Measurements from ENCODE around the gene TRAIP. TPM values are rescaled to one million over a fixed set of nuclear protein-coding genes. Genes with fewer than 3 reads are reported as not detected.

TRAIP gene
- polyA plus RNA-seq, 2 of the 4 experiments (the other 2 are of a cell fraction) = 10.2 to 10.7 TPM

- 0% methylated on average over 1 of the region's 8 CpGs for WGBS (ENCODE audit: missing lambda C conversion rate)
- FAIRE-seq = no peak
- POLR2A ChIA-PET = interaction anchor here (0.6 to 1.0 kb wide), 5 partner anchors 10 to 346 kb away, joined by 3 to 5 read pairs (median 3); partner anchors contain the start of genes CDHR4, IP6K1 and MON1A
Measured at GRCh38 chr3:49900491-49901153, 44.3 kb upstream of the TRAIP start.

GRCh38 chr3:49899815-49900214 lies 43.5 kb upstream of the TRAIP start:
- TF ChIP-seq CBX8 (IDR thresholded peaks at IDR 0.05) (no peak), CTCF (IDR thresholded peaks at IDR 0.05) (peak; percentile 8; the same call in 1 of the 3 replicates), BCL3 (IDR thresholded peaks at IDR 0.05) (no peak), RAD21 (conservative IDR thresholded peaks at IDR 0.05 in 1 of 2, IDR thresholded peaks at IDR 0.05 in 1 of 2) (peak in 1 of 2 experiments; percentile 19; a peak in 1 of 5 replicates)
- Histone ChIP-seq H3K27ac (peak overlapping the region; percentile 87 to 93), H3K4me3 (no peak overlapping the region), H3K4me1 (peaks cover 51% of the 10 kb centered on the region), H3K9me3 (no peaks in the 10 kb centered on the region), H3K4me2 (peak overlapping the region; percentile 84)
- WGBS (ENCODE audit: missing lambda C conversion rate) = 91% methylated on average over 4 of the region's 5 CpGs
- CTCF ChIA-PET = interaction anchor here (1.3 to 2.0 kb wide), 6 partner anchors 9 to 360 kb away, joined by 3 to 20 read pairs (median 4); no protein-coding TSS in a partner anchor
- ATAC-seq = no peak
- no peak for FAIRE-seq
- POLR2A ChIA-PET = interaction anchor here (0.6 to 1.0 kb wide), 5 partner anchors 11 to 347 kb away, joined by 3 to 5 read pairs (median 3); partner anchors contain the start of genes CDHR4, IP6K1 and MON1A
- no peak for DNase-seq (ENCODE audit: low read depth in 1 of 2, low spot score in 1 of 2)

More at GRCh38 chr3:49900491-49901153, 44.3 kb upstream of the TRAIP start:
- peak; percentile 88 to 89 for ATAC-seq
- Histone ChIP-seq H3K4me2 (peak overlapping the region; percentile 84), H3K4me3 (no peak overlapping the region), H3K4me1 (peaks cover 57% of the 10 kb centered on the region), H3K9me3 (no peaks in the 10 kb centered on the region), H3K27ac (peak overlapping the region; percentile 87 to 93)
- CTCF ChIA-PET = interaction anchor here (0.6 to 2.0 kb wide), 8 partner anchors 9 to 361 kb away, joined by 3 to 20 read pairs (median 4); partner anchors contain the start of gene MON1A
- TF ChIP-seq POLR2A (IDR thresholded peaks at IDR 0.05; ENCODE audit: low read length) = no peak
- TF ChIP-seq SMC3 (IDR thresholded peaks at IDR 0.05) = no peak
- TF ChIP-seq HEYL (CRISPR knock-in tag; IDR thresholded peaks at IDR 0.05) = no peak
- no peak for TF ChIP-seq FOSL2 (IDR thresholded peaks at IDR 0.05)
- TF ChIP-seq FOSL2 (CRISPR knock-in tag; IDR thresholded peaks at IDR 0.05) = peak; percentile 82
- no peak for TF ChIP-seq HOXB5 (CRISPR knock-in tag; IDR thresholded peaks at IDR 0.05)
- TF ChIP-seq BCL3 (IDR thresholded peaks at IDR 0.05) = no peak
- no peak for TF ChIP-seq FOSB (CRISPR knock-in tag; IDR thresholded peaks at IDR 0.05)
- peak; percentile 50 for TF ChIP-seq JUNB (IDR thresholded peaks at IDR 0.05)
- no peak for TF ChIP-seq NR3C1 (IDR thresholded peaks at IDR 0.05)
- TF ChIP-seq, protein P1, sequence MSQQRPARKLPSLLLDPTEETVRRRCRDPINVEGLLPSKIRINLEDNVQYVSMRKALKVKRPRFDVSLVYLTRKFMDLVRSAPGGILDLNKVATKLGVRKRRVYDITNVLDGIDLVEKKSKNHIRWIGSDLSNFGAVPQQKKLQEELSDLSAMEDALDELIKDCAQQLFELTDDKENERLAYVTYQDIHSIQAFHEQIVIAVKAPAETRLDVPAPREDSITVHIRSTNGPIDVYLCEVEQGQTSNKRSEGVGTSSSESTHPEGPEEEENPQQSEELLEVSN (IDR thresholded peaks at IDR 0.05; ENCODE audit: borderline replicate concordance, low read depth) = no peak
- TF ChIP-seq TFCP2L1 (CRISPR knock-in tag; IDR thresholded peaks at IDR 0.05) = no peak
- no peak for TF ChIP-seq ZC3H11A (IDR thresholded peaks at IDR 0.05)
- peak; percentile 73 for TF ChIP-seq MAX (IDR thresholded peaks at IDR 0.05)
- TF ChIP-seq GATA3 (IDR thresholded peaks at IDR 0.05; ENCODE audit: borderline replicate concordance) = no peak
- no peak for TF ChIP-seq HOXA7 (CRISPR knock-in tag; IDR thresholded peaks at IDR 0.05)
- no peak for TF ChIP-seq EHF (CRISPR knock-in tag; IDR thresholded peaks at IDR 0.05)
- peak in 1 of 2 experiments; percentile 51; a peak in 1 of 5 replicates for TF ChIP-seq JUN (IDR thresholded peaks at IDR 0.05)
- no peak for TF ChIP-seq HES2 (IDR thresholded peaks at IDR 0.05)
- TF ChIP-seq HOXB13 (CRISPR knock-in tag; IDR thresholded peaks at IDR 0.05; ENCODE audit: low read depth) = no peak
- TF ChIP-seq, protein P2, sequence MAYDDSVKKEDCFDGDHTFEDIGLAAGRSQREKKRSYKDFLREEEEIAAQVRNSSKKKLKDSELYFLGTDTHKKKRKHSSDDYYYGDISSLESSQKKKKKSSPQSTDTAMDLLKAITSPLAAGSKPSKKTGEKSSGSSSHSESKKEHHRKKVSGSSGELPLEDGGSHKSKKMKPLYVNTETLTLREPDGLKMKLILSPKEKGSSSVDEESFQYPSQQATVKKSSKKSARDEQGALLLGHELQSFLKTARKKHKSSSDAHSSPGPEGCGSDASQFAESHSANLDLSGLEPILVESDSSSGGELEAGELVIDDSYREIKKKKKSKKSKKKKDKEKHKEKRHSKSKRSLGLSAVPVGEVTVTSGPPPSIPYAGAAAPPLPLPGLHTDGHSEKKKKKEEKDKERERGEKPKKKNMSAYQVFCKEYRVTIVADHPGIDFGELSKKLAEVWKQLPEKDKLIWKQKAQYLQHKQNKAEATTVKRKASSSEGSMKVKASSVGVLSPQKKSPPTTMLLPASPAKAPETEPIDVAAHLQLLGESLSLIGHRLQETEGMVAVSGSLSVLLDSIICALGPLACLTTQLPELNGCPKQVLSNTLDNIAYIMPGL (CRISPR knock-in tag; IDR thresholded peaks at IDR 0.05; ENCODE audit: borderline replicate concordance) = no peak
- TF ChIP-seq CEBPB (IDR thresholded peaks at IDR 0.05) = no peak
- DNase-seq (ENCODE audit: low read depth in 1 of 2, low spot score in 1 of 2) = peak; percentile 84 to 97
